ENCODE results near the gene ABCA13. TPM values are rescaled to one million over a fixed set of nuclear protein-coding genes. Genes with fewer than 3 reads are reported as not detected.

ABCA13 gene
- total RNA-seq, 1 donor from 2014 or later: 0.44 TPM

DNA sequence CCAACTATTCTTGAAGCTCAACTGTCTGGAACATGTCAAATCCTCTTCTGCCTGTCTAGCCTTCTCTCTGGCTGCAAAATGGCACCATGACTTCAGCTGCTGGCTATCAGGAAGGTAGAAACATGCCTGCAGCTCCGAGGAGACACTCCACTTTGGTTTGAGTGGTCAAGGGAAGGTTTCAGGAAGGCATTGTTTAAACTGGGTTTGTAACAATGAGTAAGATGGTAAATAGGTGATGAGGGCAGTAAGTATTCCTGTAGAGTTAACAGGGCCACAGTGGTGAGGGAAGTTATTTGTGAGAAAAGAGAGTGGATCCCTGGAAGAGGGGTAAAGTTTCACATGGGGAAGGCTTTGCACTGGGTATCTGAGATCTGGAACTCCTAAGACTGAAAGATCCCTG is 231.5 kb downstream of the ABCA13 start:
- Mint-ChIP-seq H3K36me3 (ENCODE audit: low read depth, unreplicated experiment) (no peaks in the 10 kb centered on the region), H3K4me1 (ENCODE audit: unreplicated experiment) (no peaks in the 10 kb centered on the region), H3K9me3 (ENCODE audit: unreplicated experiment) (no peaks in the 10 kb centered on the region), H3K27ac (ENCODE audit: unreplicated experiment) (no peak overlapping the region), H3K4me3 (ENCODE audit: unreplicated experiment) (no peak overlapping the region), H3K27me3 (ENCODE audit: unreplicated experiment) (no peaks in the 10 kb centered on the region)
- TF ChIP-seq, protein P1, sequence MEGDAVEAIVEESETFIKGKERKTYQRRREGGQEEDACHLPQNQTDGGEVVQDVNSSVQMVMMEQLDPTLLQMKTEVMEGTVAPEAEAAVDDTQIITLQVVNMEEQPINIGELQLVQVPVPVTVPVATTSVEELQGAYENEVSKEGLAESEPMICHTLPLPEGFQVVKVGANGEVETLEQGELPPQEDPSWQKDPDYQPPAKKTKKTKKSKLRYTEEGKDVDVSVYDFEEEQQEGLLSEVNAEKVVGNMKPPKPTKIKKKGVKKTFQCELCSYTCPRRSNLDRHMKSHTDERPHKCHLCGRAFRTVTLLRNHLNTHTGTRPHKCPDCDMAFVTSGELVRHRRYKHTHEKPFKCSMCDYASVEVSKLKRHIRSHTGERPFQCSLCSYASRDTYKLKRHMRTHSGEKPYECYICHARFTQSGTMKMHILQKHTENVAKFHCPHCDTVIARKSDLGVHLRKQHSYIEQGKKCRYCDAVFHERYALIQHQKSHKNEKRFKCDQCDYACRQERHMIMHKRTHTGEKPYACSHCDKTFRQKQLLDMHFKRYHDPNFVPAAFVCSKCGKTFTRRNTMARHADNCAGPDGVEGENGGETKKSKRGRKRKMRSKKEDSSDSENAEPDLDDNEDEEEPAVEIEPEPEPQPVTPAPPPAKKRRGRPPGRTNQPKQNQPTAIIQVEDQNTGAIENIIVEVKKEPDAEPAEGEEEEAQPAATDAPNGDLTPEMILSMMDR (IDR thresholded peaks at IDR 0.05; ENCODE audit: unreplicated experiment): no peak
- no peak for DNase-seq (ENCODE audit: low spot score)

- DNase-seq (ENCODE audit: low spot score): no peak
- TF ChIP-seq, protein P1 (IDR thresholded peaks at IDR 0.05; ENCODE audit: unreplicated experiment): no peak
- H3K9me3 Mint-ChIP-seq (ENCODE audit: unreplicated experiment): no peaks in the 10 kb centered on the region
- no peak overlapping the region for H3K27ac Mint-ChIP-seq (ENCODE audit: unreplicated experiment)
- H3K4me1 Mint-ChIP-seq (ENCODE audit: unreplicated experiment): no peaks in the 10 kb centered on the region
- H3K4me3 Mint-ChIP-seq (ENCODE audit: unreplicated experiment): no peak overlapping the region
- H3K27me3 Mint-ChIP-seq (ENCODE audit: unreplicated experiment): no peaks in the 10 kb centered on the region
- no peaks in the 10 kb centered on the region for H3K36me3 Mint-ChIP-seq (ENCODE audit: low read depth, unreplicated experiment)
Observed at GRCh38 chr7:48408731-48409130, 237.5 kb downstream of the ABCA13 start.

- Mint-ChIP-seq H3K9me3 (ENCODE audit: unreplicated experiment) (no peaks in the 10 kb centered on the region), H3K27ac (ENCODE audit: unreplicated experiment) (no peak overlapping the region)
- TF ChIP-seq, protein P1 (IDR thresholded peaks at IDR 0.05; ENCODE audit: unreplicated experiment): no peak
Observed at GRCh38 chr7:48411619-48412018, 240.4 kb downstream of the ABCA13 start.

GRCh38 chr7:48414011-48414732 is 242.9 kb downstream of the ABCA13 start:
- Mint-ChIP-seq H3K4me1 (ENCODE audit: unreplicated experiment) (no peaks in the 10 kb centered on the region), H3K4me3 (ENCODE audit: unreplicated experiment) (no peak overlapping the region), H3K9me3 (ENCODE audit: unreplicated experiment) (no peaks in the 10 kb centered on the region), H3K27ac (ENCODE audit: unreplicated experiment) (no peak overlapping the region), H3K36me3 (ENCODE audit: low read depth, unreplicated experiment) (no peaks in the 10 kb centered on the region), H3K27me3 (ENCODE audit: unreplicated experiment) (no peaks in the 10 kb centered on the region)
- TF ChIP-seq, protein P1 (IDR thresholded peaks at IDR 0.05; ENCODE audit: unreplicated experiment): no peak
- DNase-seq (ENCODE audit: low spot score): no peak

More at GRCh38 chr7:48411619-48412018, 240.4 kb downstream of the ABCA13 start:
- H3K4me1 Mint-ChIP-seq (ENCODE audit: unreplicated experiment): no peaks in the 10 kb centered on the region
- DNase-seq (ENCODE audit: low spot score): no peak
- no peak overlapping the region for H3K4me3 Mint-ChIP-seq (ENCODE audit: unreplicated experiment)
- no peaks in the 10 kb centered on the region for H3K27me3 Mint-ChIP-seq (ENCODE audit: unreplicated experiment)
- no peaks in the 10 kb centered on the region for H3K36me3 Mint-ChIP-seq (ENCODE audit: low read depth, unreplicated experiment)

DNA sequence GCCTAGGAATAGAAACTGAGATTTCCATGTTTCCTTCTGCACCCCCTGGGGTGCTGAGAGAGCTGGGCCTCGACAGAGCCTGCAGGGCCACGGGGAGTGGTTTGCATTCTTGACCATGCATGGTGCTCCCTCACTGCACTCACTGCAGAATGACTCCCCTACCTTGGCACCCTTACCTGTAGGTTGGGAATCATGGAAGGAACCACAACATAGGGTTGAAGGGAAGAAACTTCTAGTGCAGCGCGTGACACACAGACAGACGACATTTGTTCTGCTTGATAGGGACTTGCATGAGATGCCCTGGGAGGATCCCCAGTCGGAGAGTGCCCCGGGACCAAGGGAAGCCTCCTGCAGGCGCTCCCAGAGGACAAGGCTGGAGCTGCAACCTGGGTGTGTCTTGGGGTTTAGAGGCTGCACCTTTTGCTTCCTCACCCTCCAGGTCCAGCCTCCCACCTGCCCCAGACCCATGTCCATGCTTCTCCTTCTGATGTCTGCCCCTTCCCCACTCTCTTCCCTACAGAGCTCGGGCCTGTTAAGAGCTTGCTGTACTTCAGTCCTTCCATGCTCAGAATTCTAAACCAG is 245.2 kb downstream of the ABCA13 start:
- no peak overlapping the region for H3K4me3 Mint-ChIP-seq (ENCODE audit: unreplicated experiment)
- no peaks in the 10 kb centered on the region for H3K27me3 Mint-ChIP-seq (ENCODE audit: unreplicated experiment)
- no peaks in the 10 kb centered on the region for H3K4me1 Mint-ChIP-seq (ENCODE audit: unreplicated experiment)

More for the DNA sequence above, 245.2 kb downstream of the ABCA13 start:
- TF ChIP-seq, protein P1 (IDR thresholded peaks at IDR 0.05; ENCODE audit: unreplicated experiment): no peak
- Mint-ChIP-seq H3K9me3 (ENCODE audit: unreplicated experiment) (no peaks in the 10 kb centered on the region), H3K36me3 (ENCODE audit: low read depth, unreplicated experiment) (no peaks in the 10 kb centered on the region), H3K27ac (ENCODE audit: unreplicated experiment) (no peak overlapping the region)
- DNase-seq (ENCODE audit: low spot score): no peak

All from endothelial cell (in vitro differentiated cells).